Naive thymus-derived CD4-positive, alpha-beta T cell (primary cell): ENCODE data around the gene FNTB. TPM values are rescaled to one million over a fixed set of nuclear protein-coding genes. Genes with fewer than 3 reads are reported as not detected.

Experiments
- ATAC-seq: fragments of 150-1000 bp; cut with Tn5 transposase; 2 replicates; pipeline ENCODE4 v1.10.0; 2021; ENCODE audit warnings: mild to moderate bottlenecking, moderate library complexity
- CTCF ChIA-PET: fragments of 350-600 bp; sonication (Branson Sonifier 250); formaldehyde crosslinking; loops from one replicate; lab custom pipeline; 2021; ENCODE audit warnings: antibody characterized with exemption; lab: Charles Lee
- POLR2A ChIA-PET: fragments of 350-600 bp; sonication (Branson Sonifier 250); formaldehyde crosslinking; loops from one replicate; lab custom pipeline; 2021; ENCODE audit warnings: antibody characterized with exemption, inconsistent platforms; lab: Charles Lee
- DNase-seq, 9 donors: peaks; one replicate each; pipeline versions ENCODE4 v3.0.0 to v3.0.0-alpha.2; 2020 to 2022; ENCODE audit warnings: mixed read lengths in 1 of 9
- H3K27ac ChIP-seq: one replicate; pipeline ENCODE4 v1.7.0; 2013; ENCODE audit warnings: mild to moderate bottlenecking, low read depth, low read length, moderate library complexity
- H3K27me3 ChIP-seq, 2 donors: one replicate each; pipeline ENCODE4 v1.7.0; 2013; ENCODE audit warnings: low read length in 2 of 2, mild to moderate bottlenecking in 2 of 2, moderate library complexity in 2 of 2; ENCODE audit not compliant: control insufficient read depth in 2 of 2, insufficient read depth in 2 of 2
- H3K36me3 ChIP-seq, 3 experiments: 1 replicate in 2 of 3; 2 replicates in 1 of 3; pipeline ENCODE4 v1.7.0; 2013; ENCODE audit warnings: low read length in 3 of 3, mild to moderate bottlenecking in 3 of 3, moderate library complexity in 1 of 3; ENCODE audit not compliant: insufficient read depth in 3 of 3, control insufficient read depth in 2 of 3
- H3K4me1 ChIP-seq, 2 donors: one replicate each; pipeline ENCODE4 v1.7.0; 2013; ENCODE audit warnings: low read length in 2 of 2, mild to moderate bottlenecking in 2 of 2, moderate library complexity in 1 of 2; ENCODE audit not compliant: control insufficient read depth in 2 of 2, insufficient read depth in 2 of 2
- H3K4me3 ChIP-seq: 2 replicates; pipeline ENCODE4 v1.7.0; 2013; ENCODE audit warnings: mild to moderate bottlenecking, low read length
- H3K9me3 ChIP-seq, 3 experiments: 1 replicate in 2 of 3; 2 replicates in 1 of 3; pipeline ENCODE4 v1.7.0; 2013; ENCODE audit warnings: low read length in 3 of 3; ENCODE audit not compliant: control insufficient read depth in 2 of 3
- H3K27ac Mint-ChIP-seq, 9 donors: one replicate each; pipeline ENCODE4 v1.8.0; 2020 to 2022; ENCODE audit warnings: mixed read lengths in 9 of 9, mild to moderate bottlenecking in 8 of 9, moderate library complexity in 5 of 9, inconsistent platforms in 2 of 9
- H3K27me3 Mint-ChIP-seq, 5 donors: one replicate each; pipeline ENCODE4 v1.8.0; 2021 to 2022; ENCODE audit warnings: mixed read lengths in 5 of 5, mild to moderate bottlenecking in 1 of 5
- H3K36me3 Mint-ChIP-seq, 5 donors: one replicate each; pipeline ENCODE4 v1.8.0; 2020 to 2022; ENCODE audit warnings: mixed read lengths in 5 of 5, mild to moderate bottlenecking in 3 of 5, inconsistent platforms in 1 of 5
- H3K4me1 Mint-ChIP-seq, 7 donors: one replicate each; pipeline ENCODE4 v1.8.0; 2020 to 2022; ENCODE audit warnings: mixed read lengths in 7 of 7, mild to moderate bottlenecking in 3 of 7, inconsistent platforms in 1 of 7
- H3K4me3 Mint-ChIP-seq, 10 donors: one replicate each; pipeline ENCODE4 v1.8.0; 2020 to 2022; ENCODE audit warnings: mild to moderate bottlenecking in 10 of 10, mixed read lengths in 10 of 10, moderate library complexity in 6 of 10, inconsistent platforms in 2 of 10
- H3K9me3 Mint-ChIP-seq, 11 donors: one replicate each; pipeline ENCODE4 v1.8.0; 2020 to 2022; ENCODE audit warnings: mixed read lengths in 11 of 11, mild to moderate bottlenecking in 4 of 11, inconsistent platforms in 1 of 11, moderate library complexity in 1 of 11
- intact Hi-C, 2 donors: fragments of 100-400 bp; cut with micrococcal nuclease; formaldehyde crosslinking; loops; one replicate each; pipeline ENCODE4 v1.15.1; 2023
- polyA plus RNA-seq, 2 donors: library from polyadenylated mRNA; unstranded; fragments of 300-500 nt; fragmentation: Illumina TruSeq; gene quantifications; one replicate each; pipeline ENCODE4 v1.2.3, GENCODE V29; 2021
- total RNA-seq, 6 experiments: library from RNA in 5 of 6; stranded (reverse) in 5 of 6; gene quantifications; 1 replicate in 5 of 6; 2 replicates in 1 of 6; pipeline ENCODE4 v1.2.3 and lab custom pipeline; 2021 to 2026

FNTB gene
- total and polyA plus RNA-seq, 7 experiments from 2014 or later = 4.0 to 19.7 (median 11.3) TPM

GRCh38 chr14:65092349-65092748 is 105.7 kb downstream of the FNTB start:
- peaks cover 11 to 79% (median 63%) of the 10 kb centered on the region in 5 donors for H3K36me3 Mint-ChIP-seq
- ChIA-PET CTCF (no interaction called here), POLR2A (interaction anchor here (0.6 to 2.6 kb wide), 3 partner anchors 10 to 1275 kb away, joined by 3 to 8 read pairs (median 3); partner anchors contain the start of gene MAX)
- Histone ChIP-seq H3K27ac (no peak overlapping the region), H3K36me3 (peaks cover 30 to 60% (median 31%) of the 10 kb centered on the region in 3 experiments), H3K4me3 (no peak overlapping the region), H3K4me1 (peaks cover 14 to 37% of the 10 kb centered on the region in 2 donors), H3K9me3 (no peaks in the 10 kb centered on the region), H3K27me3 (no peaks in the 10 kb centered on the region)
- H3K27me3 Mint-ChIP-seq = no peaks in the 10 kb centered on the region
- ATAC-seq = no peak
- peaks cover 0 to 14% (median 5%) of the 10 kb centered on the region in 11 donors for H3K9me3 Mint-ChIP-seq
- intact Hi-C loops = loop anchor here in 1 of 2 donors (2.0 kb wide), 1 partner anchor 14 kb away; no protein-coding TSS in a partner anchor
- no peak overlapping the region for H3K4me3 Mint-ChIP-seq
- H3K4me1 Mint-ChIP-seq = peaks cover 40 to 92% (median 80%) of the 10 kb centered on the region in 7 donors
- no peak for DNase-seq
- no peak overlapping the region for H3K27ac Mint-ChIP-seq

DNA sequence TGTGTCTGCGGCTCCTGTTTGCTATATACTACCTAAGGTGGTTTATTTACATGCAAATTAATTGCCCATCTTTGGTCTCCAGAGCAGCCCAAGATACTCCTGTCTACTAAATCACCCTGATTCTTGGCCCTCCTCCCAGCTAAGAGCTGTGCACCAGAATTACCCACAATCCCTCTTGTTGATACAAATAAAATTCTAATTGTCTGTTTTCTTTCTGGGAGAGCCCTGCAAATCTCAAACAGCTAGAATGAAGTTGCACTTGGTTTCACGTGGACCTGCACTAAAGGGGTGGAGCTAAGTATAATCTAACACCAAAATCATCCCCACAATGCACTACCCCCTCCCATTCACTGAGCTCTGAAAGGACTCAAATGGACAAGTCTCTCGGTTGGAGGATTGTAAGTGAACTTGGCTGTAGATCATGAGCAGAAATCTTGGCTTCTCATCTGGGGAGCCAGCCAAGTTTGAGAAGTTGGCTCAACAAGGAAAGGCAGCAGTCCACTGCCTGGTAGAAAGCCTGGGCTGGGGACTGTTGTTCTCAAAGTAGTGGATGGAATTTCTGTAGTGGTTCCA is 109.0 kb downstream of the FNTB start:
- DNase-seq = no peak
- Mint-ChIP-seq H3K36me3 (peaks cover 3 to 63% (median 44%) of the 10 kb centered on the region in 5 donors), H3K9me3 (no peaks in the 10 kb centered on the region), H3K27ac (peak overlapping the region; percentile 28 to 99 (median 67)), H3K4me3 (peak overlapping the region; percentile 52 to 91 (median 68)), H3K4me1 (peaks cover 56 to 96% (median 90%) of the 10 kb centered on the region in 7 donors), H3K27me3 (no peaks in the 10 kb centered on the region)
- no peaks in the 10 kb centered on the region for H3K9me3 ChIP-seq
- ChIA-PET POLR2A (interaction anchor here (1.1 to 1.3 kb wide), 3 partner anchors 12 to 19 kb away, joined by 3 to 5 read pairs (median 4); no protein-coding TSS in a partner anchor), CTCF (no interaction called here)
- peak overlapping the region; percentile 1 for H3K4me3 ChIP-seq
- no peaks in the 10 kb centered on the region for H3K27me3 ChIP-seq
- peaks cover 34 to 62% of the 10 kb centered on the region in 2 donors for H3K4me1 ChIP-seq
- intact Hi-C loops = loop anchor here in 1 of 2 donors (5.0 kb wide), 1 partner anchor 38 kb away; no protein-coding TSS in a partner anchor
- H3K27ac ChIP-seq = no peak overlapping the region
- ATAC-seq = no peak
- peaks cover 16 to 35% (median 23%) of the 10 kb centered on the region in 3 experiments for H3K36me3 ChIP-seq

GRCh38 chr14:65096323-65097089 is 109.8 kb downstream of the FNTB start:
- CTCF ChIA-PET = no interaction called here

GRCh38 chr14:65098586-65098985 is 111.9 kb downstream of the FNTB start:
- Mint-ChIP-seq H3K9me3 (peaks cover 0 to 4% (median 0%) of the 10 kb centered on the region in 11 donors), H3K27ac (peak overlapping the region; percentile 73 to 99 (median 92)), H3K36me3 (peaks cover 4 to 49% (median 32%) of the 10 kb centered on the region in 5 donors), H3K4me3 (peak overlapping the region; percentile 67 to 93 (median 89)), H3K27me3 (peaks cover 0 to 3% (median 0%) of the 10 kb centered on the region in 5 donors), H3K4me1 (peaks cover 56 to 82% (median 79%) of the 10 kb centered on the region in 7 donors)
- peak overlapping the region; percentile 39 for H3K4me3 ChIP-seq
- H3K27ac ChIP-seq = peak overlapping the region; percentile 65
- no peaks in the 10 kb centered on the region for H3K27me3 ChIP-seq
- peaks cover under 1 to 18% (median 8%) of the 10 kb centered on the region in 3 experiments for H3K36me3 ChIP-seq
- intact Hi-C loops = loop anchor here in 1 of 2 donors (1.0 to 5.0 kb wide), 3 partner anchors 14 to 184 kb away; partner anchors contain the start of gene CHURC1
- ATAC-seq (no peak), DNase-seq (peak in 7 of 9 donors; percentile 43 to 67 (median 57))
- ChIA-PET CTCF (no interaction called here), POLR2A (interaction anchor here (0.8 to 2.2 kb wide), 4 partner anchors 9 to 596 kb away, joined by 3 to 9 read pairs (median 4); no protein-coding TSS in a partner anchor)
- no peaks in the 10 kb centered on the region for H3K9me3 ChIP-seq
- peaks cover 34 to 67% of the 10 kb centered on the region in 2 donors for H3K4me1 ChIP-seq

More at GRCh38 chr14:65096323-65097089, 109.8 kb downstream of the FNTB start:
- Mint-ChIP-seq H3K36me3 (peaks cover under 1 to 61% (median 43%) of the 10 kb centered on the region in 5 donors), H3K9me3 (no peaks in the 10 kb centered on the region), H3K4me1 (peaks cover 55 to 95% (median 88%) of the 10 kb centered on the region in 7 donors), H3K27me3 (no peaks in the 10 kb centered on the region), H3K4me3 (peak overlapping the region; percentile 55 to 93 (median 74)), H3K27ac (peak overlapping the region; percentile 28 to 99 (median 67))
- peak overlapping the region; percentile 65 for H3K27ac ChIP-seq
- H3K27me3 ChIP-seq = no peaks in the 10 kb centered on the region
- POLR2A ChIA-PET = interaction anchor here (0.6 to 1.3 kb wide), 2 partner anchors 17 to 164 kb away, joined by 4 read pairs; no protein-coding TSS in a partner anchor
- H3K9me3 ChIP-seq = no peaks in the 10 kb centered on the region
- DNase-seq (no peak), ATAC-seq (no peak)
- intact Hi-C loops = loop anchor here in 1 of 2 donors (5.0 kb wide), 1 partner anchor 39 kb away; no protein-coding TSS in a partner anchor
- H3K4me3 ChIP-seq = peak overlapping the region; percentile 1
- H3K4me1 ChIP-seq = peaks cover 34 to 65% of the 10 kb centered on the region in 2 donors
- peaks cover 16 to 30% (median 18%) of the 10 kb centered on the region in 3 experiments for H3K36me3 ChIP-seq

- Histone ChIP-seq H3K27ac (peak overlapping the region; percentile 100), H3K9me3 (no peaks in the 10 kb centered on the region), H3K4me3 (peak overlapping the region; percentile 79), H3K36me3 (peaks cover 0 to 6% (median 0%) of the 10 kb centered on the region in 3 experiments), H3K27me3 (no peaks in the 10 kb centered on the region), H3K4me1 (peaks cover 29 to 49% of the 10 kb centered on the region in 2 donors)
- intact Hi-C loops = loop anchor here (1.0 to 5.0 kb wide), 6 partner anchors 106 to 1459 kb away; partner anchors contain the start of genes CHURC1 (in 1 of the 2), MTHFD1 (in 1 of the 2) and WDR89 (in 1 of the 2)
- ChIA-PET CTCF (interaction anchor here (0.6 kb wide), 1 partner anchor 20 kb away, joined by 3 read pairs; no protein-coding TSS in a partner anchor), POLR2A (interaction anchor here (1.0 to 1.6 kb wide), 3 partner anchors 16 to 27 kb away, joined by 3 to 5 read pairs (median 5); no protein-coding TSS in a partner anchor)
- Mint-ChIP-seq H3K4me3 (peak overlapping the region; percentile 85 to 96 (median 91)), H3K4me1 (peaks cover 36 to 58% (median 55%) of the 10 kb centered on the region in 7 donors), H3K36me3 (peaks cover 4 to 28% (median 20%) of the 10 kb centered on the region in 5 donors), H3K27ac (peak overlapping the region; percentile 86 to 99 (median 93)), H3K27me3 (peaks cover 0 to 12% (median 0%) of the 10 kb centered on the region in 5 donors), H3K9me3 (peaks cover 0 to 4% (median 0%) of the 10 kb centered on the region in 11 donors)
- ATAC-seq (no peak), DNase-seq (peak in 4 of 9 donors; percentile 5 to 13 (median 8))
Observed at GRCh38 chr14:65100922-65101541, 114.3 kb downstream of the FNTB start.
